Osteoblast (primary cell): Measurements from ENCODE around the gene CMTR1. TPM values are rescaled to one million over a fixed set of nuclear protein-coding genes. Genes with fewer than 3 reads are reported as not detected.
A peak's percentile ranks its signal among the peaks of the same experiment; 100 is the strongest.

Experiments
- DNase-seq: peaks from one replicate; pipeline ENCODE4 v3.0.0; 2011; ENCODE audit warnings: low spot score, mixed read lengths; ENCODE audit not compliant: insufficient read length; ENCODE audit errors: missing footprints
- H2AFZ ChIP-seq: 2 replicates; pipeline ENCODE4 v1.6.0; 2011; ENCODE audit warnings: mild to moderate bottlenecking, low read length
- H3K27ac ChIP-seq: 2 replicates; pipeline ENCODE4 v1.5.1; 2011; ENCODE audit warnings: mild to moderate bottlenecking, low read depth, low read length, moderate library complexity
- H3K27me3 ChIP-seq: 2 replicates; pipeline ENCODE4 v1.6.0; 2012; ENCODE audit warnings: mild to moderate bottlenecking, control low read depth, inconsistent platforms, low read length, moderate library complexity; ENCODE audit not compliant: insufficient read depth
- H3K36me3 ChIP-seq: 2 replicates; pipeline ENCODE4 v1.5.1; 2011; ENCODE audit warnings: mild to moderate bottlenecking, low read length, control low read depth, moderate library complexity; ENCODE audit not compliant: insufficient read depth
- H3K4me1 ChIP-seq: 2 replicates; pipeline ENCODE4 v1.5.1; 2011; ENCODE audit warnings: mild to moderate bottlenecking, low read length, control low read depth, moderate library complexity; ENCODE audit not compliant: insufficient read depth
- H3K4me2 ChIP-seq: 2 replicates; pipeline ENCODE4 v1.6.0; 2011; ENCODE audit warnings: mild to moderate bottlenecking, low read length; ENCODE audit not compliant: insufficient read depth
- H3K4me3 ChIP-seq: fragments of 200-600 bp; sonication (generic); 3 replicates; pipeline ENCODE4 v1.5.1; 2012; ENCODE audit warnings: mild to moderate bottlenecking, low read length, inconsistent platforms; ENCODE audit not compliant: insufficient read depth
- H3K79me2 ChIP-seq: 2 replicates; pipeline ENCODE4 v1.6.0; 2012; ENCODE audit warnings: mild to moderate bottlenecking, low read length, control low read depth, inconsistent platforms; ENCODE audit not compliant: insufficient read depth
- H3K9me3 ChIP-seq: 2 replicates; pipeline ENCODE4 v1.5.1; 2011; ENCODE audit warnings: low read depth, low read length, control low read depth
- H4K20me1 ChIP-seq: 2 replicates; pipeline ENCODE4 v1.6.0; 2012; ENCODE audit warnings: mild to moderate bottlenecking, low read length, control low read depth; ENCODE audit not compliant: insufficient read depth
- total RNA-seq: library from RNA; depleted of rRNA; stranded (reverse); fragments of >200 nt; gene quantifications from 2 replicates; pipeline ENCODE4 v1.2.3, GENCODE V29; 2012
- TF ChIP-seq, protein P1 (sequence below): IDR thresholded peaks from 2 replicates; pipeline ENCODE4 v1.5.1; 2011; ENCODE audit warnings: mild to moderate bottlenecking, low read depth, low read length, moderate library complexity; ENCODE audit errors: extremely low read depth

Gene CMTR1
- total RNA-seq, 1 donor, result 38.7 TPM

- Histone ChIP-seq H3K9me3 (no peaks in the 10 kb centered on the region), H3K4me3 (peak overlapping the region; percentile 32), H3K36me3 (peaks cover 45% of the 10 kb centered on the region), H3K4me2 (peak overlapping the region; percentile 71), H3K27ac (peak overlapping the region; percentile 99), H3K4me1 (peaks cover 44% of the 10 kb centered on the region), H2AFZ (no peak overlapping the region), H3K79me2 (no peaks in the 10 kb centered on the region), H4K20me1 (no peaks in the 10 kb centered on the region), H3K27me3 (no peaks in the 10 kb centered on the region)
- peak; percentile 95 for DNase-seq
- TF ChIP-seq, protein P1, sequence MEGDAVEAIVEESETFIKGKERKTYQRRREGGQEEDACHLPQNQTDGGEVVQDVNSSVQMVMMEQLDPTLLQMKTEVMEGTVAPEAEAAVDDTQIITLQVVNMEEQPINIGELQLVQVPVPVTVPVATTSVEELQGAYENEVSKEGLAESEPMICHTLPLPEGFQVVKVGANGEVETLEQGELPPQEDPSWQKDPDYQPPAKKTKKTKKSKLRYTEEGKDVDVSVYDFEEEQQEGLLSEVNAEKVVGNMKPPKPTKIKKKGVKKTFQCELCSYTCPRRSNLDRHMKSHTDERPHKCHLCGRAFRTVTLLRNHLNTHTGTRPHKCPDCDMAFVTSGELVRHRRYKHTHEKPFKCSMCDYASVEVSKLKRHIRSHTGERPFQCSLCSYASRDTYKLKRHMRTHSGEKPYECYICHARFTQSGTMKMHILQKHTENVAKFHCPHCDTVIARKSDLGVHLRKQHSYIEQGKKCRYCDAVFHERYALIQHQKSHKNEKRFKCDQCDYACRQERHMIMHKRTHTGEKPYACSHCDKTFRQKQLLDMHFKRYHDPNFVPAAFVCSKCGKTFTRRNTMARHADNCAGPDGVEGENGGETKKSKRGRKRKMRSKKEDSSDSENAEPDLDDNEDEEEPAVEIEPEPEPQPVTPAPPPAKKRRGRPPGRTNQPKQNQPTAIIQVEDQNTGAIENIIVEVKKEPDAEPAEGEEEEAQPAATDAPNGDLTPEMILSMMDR, result no peak
Observed at GRCh38 chr6:37456816-37457560, 24.0 kb downstream of the CMTR1 start.

DNA sequence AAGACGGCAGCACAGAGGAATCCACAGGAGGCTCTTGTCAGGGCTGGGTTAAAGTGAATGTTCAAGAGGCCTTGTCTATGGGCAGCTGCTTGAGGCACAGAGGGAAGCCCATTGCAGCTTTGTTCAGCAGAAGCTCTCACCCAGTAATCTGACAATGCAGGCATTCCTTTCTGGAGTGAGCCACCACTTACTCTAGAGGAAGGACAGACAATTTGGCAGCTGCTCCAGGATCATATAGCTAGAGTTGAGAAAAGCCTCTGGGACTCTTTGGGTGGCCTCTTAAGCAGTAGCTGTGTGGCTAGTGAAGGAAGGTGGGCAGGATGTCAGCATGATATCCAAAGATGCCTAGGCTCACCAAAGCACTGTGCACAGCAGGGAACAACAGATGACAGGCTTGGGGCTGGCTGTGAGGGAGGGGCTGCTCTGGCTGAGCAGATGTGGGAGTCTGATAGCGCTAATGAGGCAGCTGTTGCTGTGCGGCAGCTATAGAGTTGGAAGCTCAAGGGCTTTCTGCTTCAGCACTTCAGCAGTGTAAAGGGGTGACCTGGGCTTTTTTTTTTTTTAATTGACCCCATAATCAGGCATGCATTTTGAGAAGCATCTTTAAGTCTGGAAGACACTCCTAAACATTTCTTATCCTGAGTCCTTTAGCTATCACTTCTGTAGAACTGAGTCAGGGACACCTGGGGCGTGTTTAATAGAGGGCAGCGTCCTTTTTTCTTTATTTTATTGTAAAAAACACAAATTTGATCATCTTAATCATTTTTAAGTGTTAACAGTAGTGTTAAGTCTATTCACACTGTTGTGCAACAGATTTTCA, 27.2 kb downstream of the CMTR1 start:
- Histone ChIP-seq H3K9me3 (no peaks in the 10 kb centered on the region), H3K4me2 (no peak overlapping the region), H3K79me2 (no peaks in the 10 kb centered on the region), H3K36me3 (peaks cover 61% of the 10 kb centered on the region), H3K4me3 (no peak overlapping the region), H3K27me3 (no peaks in the 10 kb centered on the region), H2AFZ (no peak overlapping the region), H3K27ac (no peak overlapping the region), H4K20me1 (no peaks in the 10 kb centered on the region), H3K4me1 (peaks cover 27% of the 10 kb centered on the region)
- DNase-seq, result no peak
- TF ChIP-seq, protein P1, result no peak

DNA sequence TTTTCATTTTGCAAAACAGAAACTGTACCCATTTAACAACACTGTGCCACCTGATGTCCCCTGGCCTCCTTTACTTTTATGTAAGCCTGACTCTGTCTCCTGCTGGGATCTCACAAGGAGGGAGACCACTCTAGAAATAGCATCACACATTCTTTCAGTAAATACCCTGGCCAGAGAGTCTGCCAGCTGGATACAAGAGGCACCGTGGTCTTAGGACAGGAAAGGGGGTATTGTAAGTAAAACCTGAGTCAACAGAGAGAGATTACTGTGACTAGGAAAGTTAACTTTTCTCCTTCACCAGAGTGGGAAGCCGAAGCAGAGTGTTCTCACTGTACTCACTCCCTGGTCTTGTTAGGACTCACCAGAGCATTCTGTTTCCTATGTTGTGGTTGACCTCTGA, 27.8 kb downstream of the CMTR1 start:
- no peaks in the 10 kb centered on the region for H3K9me3 ChIP-seq

More for the DNA sequence above, 27.8 kb downstream of the CMTR1 start:
- TF ChIP-seq, protein P1, result no peak
- H2AFZ ChIP-seq, result no peak overlapping the region
- H3K79me2 ChIP-seq, result no peaks in the 10 kb centered on the region
- H4K20me1 ChIP-seq, result no peaks in the 10 kb centered on the region
- no peak for DNase-seq
- no peaks in the 10 kb centered on the region for H3K27me3 ChIP-seq
- no peak overlapping the region for H3K4me2 ChIP-seq
- H3K4me3 ChIP-seq, result no peak overlapping the region
- H3K4me1 ChIP-seq, result peaks cover 21% of the 10 kb centered on the region
- H3K27ac ChIP-seq, result no peak overlapping the region
- H3K36me3 ChIP-seq, result peaks cover 58% of the 10 kb centered on the region
